ENCODE measurements around the gene PAM16. TPM values are rescaled to one million over a fixed set of nuclear protein-coding genes. Genes with fewer than 3 reads are reported as not detected.

Gene PAM16
- total RNA-seq, 1 experiment from 2014 or later = 65.6 TPM

DNA sequence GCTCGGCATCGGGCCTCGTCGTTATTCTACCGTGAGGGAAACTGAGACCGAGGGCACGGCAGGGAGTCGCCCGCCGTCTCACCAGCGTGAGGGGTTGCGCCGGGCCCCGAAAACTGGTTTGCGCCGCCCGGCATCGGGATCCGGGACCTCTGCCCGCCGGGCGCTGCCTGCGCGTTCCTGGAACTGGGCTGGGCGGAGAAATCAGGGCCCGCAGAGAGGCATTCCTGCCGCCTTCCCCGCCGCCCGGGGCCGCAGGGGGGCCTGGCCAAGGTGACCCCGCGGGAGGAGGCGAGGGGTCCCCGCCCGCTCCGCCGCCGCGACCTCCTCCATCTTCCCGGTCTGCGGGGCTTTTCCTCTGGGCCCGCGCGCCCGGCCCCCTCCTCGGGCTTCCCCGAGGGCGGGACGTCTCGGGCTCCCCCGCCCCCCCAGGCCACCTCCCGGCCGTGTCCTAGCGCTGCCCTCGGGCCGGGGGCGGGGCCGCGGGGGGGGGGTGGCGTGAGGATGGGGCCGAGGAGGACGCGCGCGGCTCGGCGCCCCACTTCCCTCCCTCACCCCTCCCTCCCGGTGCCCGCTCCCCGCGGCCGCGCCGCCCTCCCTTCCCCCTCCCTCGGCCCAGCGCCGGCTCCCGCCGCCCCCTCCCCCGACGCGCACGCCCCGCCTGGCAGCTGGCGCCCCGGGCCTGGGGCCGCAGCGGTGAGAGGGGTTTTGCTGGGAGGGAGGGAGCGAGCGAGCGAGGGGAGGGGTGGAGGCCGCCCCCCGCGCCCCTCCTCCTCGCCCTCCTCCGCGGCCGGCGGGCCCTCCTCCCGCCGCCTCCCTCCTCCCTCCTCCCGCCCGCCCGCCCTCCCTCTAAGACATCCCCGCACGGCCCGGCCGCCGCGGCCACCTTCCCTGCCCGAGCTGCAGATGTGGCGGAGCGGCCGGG is 35.7 kb downstream of the PAM16 start, which contains the start of gene GLIS2:
TSS of gene GLIS2 (plus strand) at position 882 of the 922 bp plus-strand sequence. CDS start 16,214 bp downstream, outside the sequence.
- Histone ChIP-seq H3K9me2 (replicated peaks; ENCODE audit: insufficient read depth, low read length) (no peaks in the 10 kb centered on the region), H3K9ac (ENCODE audit: low read length) (peak within 1 kb of the TSS; percentile 30; the same call in 1 of the 2 replicates), H3K79me2 (ENCODE audit: low read length) (no peaks in the 10 kb centered on the region), H3K4me1 (ENCODE audit: low read length) (peaks cover 12% of the 10 kb centered on the region), H3K4me3 (ENCODE audit: low read length) (no peak within 1 kb of the TSS; the same call in 1 of the 2 replicates), H3K27me3 (ENCODE audit: low read length) (peaks cover 3% of the 10 kb centered on the region; the same call in 1 of the 2 replicates), H3K27ac (ENCODE audit: low read length) (no peak within 1 kb of the TSS), H3K4me2 (ENCODE audit: low read depth, low read length, poor library complexity, severe bottlenecking) (peak within 1 kb of the TSS; percentile 41), H3K9me3 (ENCODE audit: low read length) (no peaks in the 10 kb centered on the region), H3K36me3 (ENCODE audit: insufficient read depth, low read length) (no peaks in the 10 kb centered on the region), H4K20me1 (ENCODE audit: insufficient read depth, low read depth, low read length) (no peaks in the 10 kb centered on the region), H2AFZ (ENCODE audit: low read length) (no peak within 1 kb of the TSS)
- no peak for DNase-seq

DNA sequence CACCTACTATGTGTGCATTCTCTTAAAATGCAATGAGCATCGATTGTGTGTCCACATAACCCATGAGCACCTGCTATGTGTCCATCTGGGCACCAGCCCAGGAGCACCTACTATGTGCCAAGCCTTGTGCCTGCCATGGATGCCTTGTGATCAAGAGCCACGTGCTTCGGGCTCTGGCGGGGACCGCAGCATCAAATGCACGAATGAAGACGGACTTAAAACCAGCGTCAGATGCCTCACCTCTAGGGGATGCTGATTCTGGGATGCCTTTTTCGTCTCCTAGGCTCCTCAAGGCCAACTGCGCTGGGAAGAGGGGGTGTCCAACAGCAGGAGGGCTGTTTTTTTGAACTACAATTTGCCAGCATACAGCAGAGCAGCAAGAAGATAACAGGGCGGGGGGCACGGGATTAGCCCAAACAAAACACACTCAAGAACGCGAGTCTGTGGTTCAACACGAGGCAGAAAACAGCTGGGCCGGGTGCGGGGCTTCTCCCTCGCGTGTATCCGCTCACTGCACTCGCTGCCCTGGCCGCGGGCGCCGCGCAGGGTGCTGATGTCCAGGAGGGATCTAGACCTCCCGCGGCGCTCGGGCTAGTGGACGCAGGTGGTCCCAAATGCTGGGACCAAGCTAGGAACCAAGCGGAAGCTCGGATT is 36.5 kb downstream of the PAM16 start:
- no peaks in the 10 kb centered on the region for H3K9me3 ChIP-seq (ENCODE audit: low read length)
- peak; percentile 69 for DNase-seq
- no peak overlapping the region for H3K4me3 ChIP-seq (ENCODE audit: low read length)
- peaks cover 16% of the 10 kb centered on the region for H3K4me1 ChIP-seq (ENCODE audit: low read length)
- no peak overlapping the region for H2AFZ ChIP-seq (ENCODE audit: low read length)
- H3K9me2 ChIP-seq (replicated peaks; ENCODE audit: insufficient read depth, low read length) = no peaks in the 10 kb centered on the region
- H3K4me2 ChIP-seq (ENCODE audit: low read depth, low read length, poor library complexity, severe bottlenecking) = peak overlapping the region; percentile 5
- H3K27ac ChIP-seq (ENCODE audit: low read length) = no peak overlapping the region
- no peaks in the 10 kb centered on the region for H3K36me3 ChIP-seq (ENCODE audit: insufficient read depth, low read length)
- no peaks in the 10 kb centered on the region for H4K20me1 ChIP-seq (ENCODE audit: insufficient read depth, low read depth, low read length)
- H3K79me2 ChIP-seq (ENCODE audit: low read length) = no peaks in the 10 kb centered on the region
- H3K27me3 ChIP-seq (ENCODE audit: low read length) = peaks cover 3% of the 10 kb centered on the region; the same call in 1 of the 2 replicates
- no peak overlapping the region for H3K9ac ChIP-seq (ENCODE audit: low read length)

DNA sequence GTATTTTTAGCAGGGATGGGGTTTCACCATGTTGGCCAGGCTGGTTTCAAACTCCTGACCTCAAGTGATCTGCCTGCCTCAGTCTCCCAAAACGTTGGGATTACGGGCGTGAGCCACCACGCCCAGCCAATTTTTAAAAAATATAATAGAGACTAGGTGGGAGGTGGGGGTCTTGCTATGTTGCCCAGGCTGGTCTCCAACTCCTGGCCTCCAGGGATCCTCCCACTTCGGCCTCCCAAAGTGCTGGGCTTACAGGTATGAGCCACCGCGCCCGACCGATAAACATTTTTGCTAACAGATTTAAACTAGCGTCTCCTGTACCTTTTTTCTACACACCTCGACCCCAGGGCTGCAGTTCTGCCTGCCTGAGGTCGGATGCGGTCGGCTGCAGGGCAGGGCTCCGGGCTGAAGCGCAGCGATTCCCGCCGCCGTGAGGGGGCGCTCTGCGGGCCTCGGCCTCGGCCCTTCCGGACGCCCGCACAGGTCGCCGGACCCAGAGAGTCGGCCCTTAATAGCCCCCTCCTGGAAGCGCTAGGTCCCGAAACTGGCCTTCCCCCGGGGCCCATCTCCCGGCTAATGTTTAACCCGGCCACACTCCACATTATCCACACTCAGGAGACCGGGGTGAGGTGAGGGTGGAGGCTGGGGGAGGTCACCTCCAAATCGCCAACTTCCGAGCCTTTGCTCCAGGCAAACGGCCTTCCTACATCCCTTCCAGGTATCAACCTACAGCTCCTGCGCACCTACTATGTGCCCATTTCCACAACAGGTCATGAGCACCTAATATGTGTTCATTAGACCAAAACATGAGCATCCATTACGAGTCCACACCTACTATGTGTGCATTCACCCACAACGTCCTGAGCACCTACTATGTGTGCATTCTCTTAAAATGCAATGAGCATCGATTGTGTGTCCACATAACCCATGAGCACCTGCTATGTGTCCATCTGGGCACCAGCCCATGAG is 37.3 kb downstream of the PAM16 start:
- H3K4me2 ChIP-seq (ENCODE audit: low read depth, low read length, poor library complexity, severe bottlenecking) = no peak overlapping the region
- H2AFZ ChIP-seq (ENCODE audit: low read length) = peak overlapping the region; percentile 62; the same call in 1 of the 2 replicates
- DNase-seq = peak; percentile 86

DNA sequence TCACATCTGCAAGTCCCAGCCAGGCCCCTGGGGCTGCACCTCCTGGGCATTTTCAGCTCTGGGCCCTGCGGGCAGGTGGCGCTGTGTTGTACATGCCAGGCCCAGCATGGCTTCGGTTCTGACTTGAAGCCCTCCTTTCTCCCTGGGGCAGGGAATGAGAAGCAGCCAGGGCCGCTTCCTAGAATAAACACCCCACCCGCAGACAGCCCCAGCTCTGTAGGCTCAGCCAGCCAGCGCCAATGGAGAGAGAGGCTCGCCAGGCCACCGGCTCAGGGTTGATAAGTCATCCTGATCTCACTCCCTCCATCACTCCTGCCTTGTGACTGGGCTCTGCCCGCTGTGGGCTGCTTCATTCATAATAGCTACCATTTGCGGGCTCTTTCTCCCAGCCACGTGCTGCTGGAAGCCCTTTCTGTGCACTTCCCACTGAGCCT is 41.3 kb downstream of the PAM16 start:
- Histone ChIP-seq H3K9me3 (ENCODE audit: low read length) (no peaks in the 10 kb centered on the region), H3K79me2 (ENCODE audit: low read length) (peaks cover 22% of the 10 kb centered on the region), H3K4me3 (ENCODE audit: low read length) (no peak overlapping the region), H2AFZ (ENCODE audit: low read length) (peak overlapping the region; percentile 55; the same call in 1 of the 2 replicates), H3K9me2 (replicated peaks; ENCODE audit: insufficient read depth, low read length) (no peaks in the 10 kb centered on the region), H3K4me2 (ENCODE audit: low read depth, low read length, poor library complexity, severe bottlenecking) (peak overlapping the region; percentile 33), H3K36me3 (ENCODE audit: insufficient read depth, low read length) (peaks cover 11% of the 10 kb centered on the region), H4K20me1 (ENCODE audit: insufficient read depth, low read depth, low read length) (no peaks in the 10 kb centered on the region), H3K27ac (ENCODE audit: low read length) (no peak overlapping the region), H3K9ac (ENCODE audit: low read length) (peak overlapping the region; percentile 50), H3K27me3 (ENCODE audit: low read length) (peaks cover 3% of the 10 kb centered on the region; the same call in 1 of the 2 replicates), H3K4me1 (ENCODE audit: low read length) (peaks cover 28% of the 10 kb centered on the region)
- DNase-seq = peak; percentile 91

More for the DNA sequence above, 37.3 kb downstream of the PAM16 start:
- H3K9me2 ChIP-seq (replicated peaks; ENCODE audit: insufficient read depth, low read length) = no peaks in the 10 kb centered on the region
- no peaks in the 10 kb centered on the region for H3K79me2 ChIP-seq (ENCODE audit: low read length)
- no peak overlapping the region for H3K9ac ChIP-seq (ENCODE audit: low read length)
- H3K27me3 ChIP-seq (ENCODE audit: low read length) = peaks cover 3% of the 10 kb centered on the region; the same call in 1 of the 2 replicates
- H4K20me1 ChIP-seq (ENCODE audit: insufficient read depth, low read depth, low read length) = no peaks in the 10 kb centered on the region
- no peak overlapping the region for H3K4me3 ChIP-seq (ENCODE audit: low read length)
- no peaks in the 10 kb centered on the region for H3K36me3 ChIP-seq (ENCODE audit: insufficient read depth, low read length)
- peaks cover 15% of the 10 kb centered on the region for H3K4me1 ChIP-seq (ENCODE audit: low read length)
- H3K9me3 ChIP-seq (ENCODE audit: low read length) = no peaks in the 10 kb centered on the region
- no peak overlapping the region for H3K27ac ChIP-seq (ENCODE audit: low read length)

DNA sequence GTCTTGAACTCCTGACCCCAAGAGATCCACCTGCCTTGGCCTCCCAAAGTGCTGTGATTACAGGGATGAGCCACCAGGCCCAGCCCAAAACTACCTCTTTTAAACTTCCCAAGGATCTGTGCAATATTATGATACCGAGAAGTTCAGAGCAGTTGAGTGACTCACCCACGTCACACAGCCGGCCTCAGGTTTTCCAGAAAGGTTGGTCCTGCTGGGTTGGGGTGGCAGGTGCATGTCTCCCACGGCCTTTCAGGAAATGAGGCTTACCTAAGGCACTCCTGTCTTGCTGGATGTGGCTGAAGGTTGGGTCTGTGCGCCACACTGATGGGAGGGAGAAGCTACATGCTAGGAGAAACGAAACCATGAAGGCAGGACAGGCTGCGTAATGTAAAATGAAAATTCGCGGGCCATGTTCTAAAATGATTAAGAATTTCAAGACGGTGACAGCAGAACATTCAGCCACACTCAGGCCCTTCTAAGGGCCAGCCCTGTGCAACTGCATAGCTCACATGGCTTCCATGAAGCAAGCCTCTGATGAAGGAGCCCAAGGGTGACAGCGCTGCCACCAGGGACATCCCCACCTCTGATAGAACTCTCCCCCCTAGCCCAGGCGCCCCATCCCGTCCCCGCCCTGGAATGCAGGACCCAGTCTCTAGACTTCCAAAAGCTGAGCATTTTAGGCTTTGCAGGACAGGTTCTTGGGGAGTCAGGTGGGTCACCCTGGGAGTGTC is 41.9 kb downstream of the PAM16 start:
- Histone ChIP-seq H3K4me3 (ENCODE audit: low read length) (no peak overlapping the region), H3K9me3 (ENCODE audit: low read length) (no peaks in the 10 kb centered on the region), H3K4me1 (ENCODE audit: low read length) (peaks cover 28% of the 10 kb centered on the region), H3K79me2 (ENCODE audit: low read length) (peaks cover 26% of the 10 kb centered on the region), H2AFZ (ENCODE audit: low read length) (no peak overlapping the region), H3K4me2 (ENCODE audit: low read depth, low read length, poor library complexity, severe bottlenecking) (peak overlapping the region; percentile 33), H3K27me3 (ENCODE audit: low read length) (peaks cover 3% of the 10 kb centered on the region; the same call in 1 of the 2 replicates), H3K9ac (ENCODE audit: low read length) (no peak overlapping the region), H3K36me3 (ENCODE audit: insufficient read depth, low read length) (peaks cover 11% of the 10 kb centered on the region), H4K20me1 (ENCODE audit: insufficient read depth, low read depth, low read length) (no peaks in the 10 kb centered on the region), H3K27ac (ENCODE audit: low read length) (no peak overlapping the region), H3K9me2 (replicated peaks; ENCODE audit: insufficient read depth, low read length) (no peaks in the 10 kb centered on the region)
- DNase-seq = no peak

DNA sequence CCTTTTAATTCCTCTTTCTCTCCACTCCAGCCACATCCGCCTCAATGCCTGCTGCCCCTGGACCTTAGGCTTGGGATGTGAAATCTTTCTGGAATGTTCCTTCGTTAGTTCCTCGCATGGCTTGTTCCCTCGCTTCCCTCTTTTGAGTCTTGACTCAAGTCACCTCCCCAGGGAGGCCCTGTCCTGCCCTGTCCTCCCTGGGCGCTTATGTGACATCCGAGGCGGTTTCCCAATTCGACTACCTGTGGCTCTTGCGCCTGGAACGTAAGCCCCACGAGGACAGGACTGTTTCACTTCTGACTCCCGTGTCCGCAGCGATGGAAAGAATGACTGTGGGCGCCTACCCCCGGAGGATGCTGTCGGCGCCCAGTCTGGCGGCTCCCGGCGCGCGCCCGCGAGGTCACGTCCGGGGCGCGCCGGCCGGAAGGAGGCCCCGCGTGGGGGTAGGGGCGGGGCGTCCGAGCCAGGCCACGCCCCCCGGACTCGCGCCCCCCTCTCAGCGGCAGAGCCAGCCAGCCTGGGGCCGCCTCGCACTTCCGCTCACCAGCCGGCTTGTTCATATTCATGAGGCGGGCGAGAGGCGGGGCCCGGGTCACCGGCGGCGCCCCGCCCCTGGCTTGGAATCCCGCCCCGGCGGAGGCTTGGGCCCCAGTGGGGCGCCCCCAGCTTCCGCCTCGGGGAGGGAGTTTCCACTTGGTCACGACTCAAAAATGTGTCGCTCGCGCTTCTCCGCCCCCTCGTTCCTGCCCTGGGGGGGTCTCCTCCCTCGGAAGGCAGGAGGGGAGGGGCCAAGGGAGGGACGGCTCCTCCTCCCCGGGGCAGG is 43.7 kb downstream of the PAM16 start:
- Histone ChIP-seq H3K4me1 (ENCODE audit: low read length) (peaks cover 28% of the 10 kb centered on the region), H3K4me3 (ENCODE audit: low read length) (peak overlapping the region; percentile 97), H3K79me2 (ENCODE audit: low read length) (peaks cover 32% of the 10 kb centered on the region), H3K9ac (ENCODE audit: low read length) (peak overlapping the region; percentile 93), H3K9me2 (replicated peaks; ENCODE audit: insufficient read depth, low read length) (no peaks in the 10 kb centered on the region), H3K4me2 (ENCODE audit: low read depth, low read length, poor library complexity, severe bottlenecking) (peak overlapping the region; percentile 88), H3K27ac (ENCODE audit: low read length) (peak overlapping the region; percentile 75), H3K9me3 (ENCODE audit: low read length) (no peaks in the 10 kb centered on the region), H3K36me3 (ENCODE audit: insufficient read depth, low read length) (peaks cover 11% of the 10 kb centered on the region), H3K27me3 (ENCODE audit: low read length) (no peaks in the 10 kb centered on the region), H2AFZ (ENCODE audit: low read length) (peak overlapping the region; percentile 31; the same call in 1 of the 2 replicates), H4K20me1 (ENCODE audit: insufficient read depth, low read depth, low read length) (no peaks in the 10 kb centered on the region)
- peak; percentile 99 for DNase-seq
